ENCODE data around the gene MBNL2.

DNA sequence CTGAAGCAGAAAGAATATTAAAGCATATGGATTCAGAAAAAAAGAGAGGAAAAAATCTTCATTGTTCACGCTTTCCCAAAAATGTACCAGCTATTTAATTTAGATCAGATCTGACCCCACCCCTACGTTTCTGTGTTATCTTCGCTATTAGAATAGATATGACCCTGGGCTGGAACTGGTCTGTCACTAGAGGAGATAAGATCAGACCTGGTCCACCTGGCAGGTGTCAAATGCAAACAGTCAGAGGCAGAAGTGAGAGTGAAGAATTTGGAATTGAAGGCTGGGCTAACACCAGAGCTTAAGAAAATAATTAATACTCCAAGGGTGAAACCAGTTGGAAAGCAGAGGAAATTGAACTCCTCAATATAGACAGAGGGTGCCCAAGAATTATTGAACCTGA, 30.0 kb upstream of the MBNL2 start:
- TF ChIP-seq CTCF (IDR thresholded peaks at IDR 0.05; ENCODE audit: insufficient read depth, low read length, poor library complexity, severe bottlenecking) = no peak
- no peak for TF ChIP-seq EZH2phosphoT487 (conservative IDR thresholded peaks at IDR 0.05; ENCODE audit: low read length)
